Calu3 (cell line): ENCODE results near the gene GMPR2. TPM values are rescaled to one million over a fixed set of nuclear protein-coding genes. Genes with fewer than 3 reads are reported as not detected.

Source experiments
- BruUV-seq: library from RNA; stranded (reverse); fragments of 400-500 nt; replicated peaks from 2 replicates; lab custom pipeline; 2021; lab: Mats Ljungman, UMichigan
- CTCF ChIA-PET: fragments of 300-600 bp; sonication (Branson Sonifier 250); formaldehyde crosslinking; loops from one replicate; lab custom pipeline; 2022; ENCODE audit warnings: antibody characterized with exemption; lab: Charles Lee
- DNase-seq: peaks from one replicate; pipeline ENCODE4 v3.0.0; 2022
- H3K27ac Mint-ChIP-seq: one replicate; pipeline ENCODE4 v1.8.0; 2022; ENCODE audit warnings: mixed read lengths; ENCODE audit not compliant: unreplicated experiment
- H3K27me3 Mint-ChIP-seq: one replicate; pipeline ENCODE4 v1.8.0; 2022; ENCODE audit warnings: mixed read lengths; ENCODE audit not compliant: unreplicated experiment
- H3K36me3 Mint-ChIP-seq: one replicate; pipeline ENCODE4 v1.8.0; 2022; ENCODE audit warnings: mild to moderate bottlenecking, moderate library complexity, mixed read lengths; ENCODE audit not compliant: insufficient read depth, unreplicated experiment
- H3K4me1 Mint-ChIP-seq: one replicate; pipeline ENCODE4 v1.8.0; 2022; ENCODE audit warnings: mild to moderate bottlenecking, low read depth, mixed read lengths; ENCODE audit not compliant: unreplicated experiment
- H3K4me3 Mint-ChIP-seq: one replicate; pipeline ENCODE4 v1.8.0; 2022; ENCODE audit warnings: mild to moderate bottlenecking, low read depth, moderate library complexity, mixed read lengths; ENCODE audit not compliant: unreplicated experiment
- H3K9me3 Mint-ChIP-seq: one replicate; pipeline ENCODE4 v1.8.0; 2022; ENCODE audit warnings: low read depth, mixed read lengths; ENCODE audit not compliant: unreplicated experiment
- intact Hi-C: fragments of 100-400 bp; cut with micrococcal nuclease; formaldehyde crosslinking; loops from one replicate; pipeline ENCODE4 v1.10.0; 2022; ENCODE audit not compliant: unreplicated experiment
- total RNA-seq: library from RNA; stranded (reverse); gene quantifications from 2 replicates; pipeline ENCODE4 v1.2.3, GENCODE V29; 2022
- TF ChIP-seq, protein P1 (sequence below): fragments of 200-600 bp; IDR thresholded peaks from one replicate; pipeline ENCODE4 v1.8.0; 2022; ENCODE audit warnings: antibody characterized with exemption; ENCODE audit not compliant: unreplicated experiment

The GMPR2 gene
- total RNA-seq, 1 experiment from 2014 or later = 63.4 TPM

DNA sequence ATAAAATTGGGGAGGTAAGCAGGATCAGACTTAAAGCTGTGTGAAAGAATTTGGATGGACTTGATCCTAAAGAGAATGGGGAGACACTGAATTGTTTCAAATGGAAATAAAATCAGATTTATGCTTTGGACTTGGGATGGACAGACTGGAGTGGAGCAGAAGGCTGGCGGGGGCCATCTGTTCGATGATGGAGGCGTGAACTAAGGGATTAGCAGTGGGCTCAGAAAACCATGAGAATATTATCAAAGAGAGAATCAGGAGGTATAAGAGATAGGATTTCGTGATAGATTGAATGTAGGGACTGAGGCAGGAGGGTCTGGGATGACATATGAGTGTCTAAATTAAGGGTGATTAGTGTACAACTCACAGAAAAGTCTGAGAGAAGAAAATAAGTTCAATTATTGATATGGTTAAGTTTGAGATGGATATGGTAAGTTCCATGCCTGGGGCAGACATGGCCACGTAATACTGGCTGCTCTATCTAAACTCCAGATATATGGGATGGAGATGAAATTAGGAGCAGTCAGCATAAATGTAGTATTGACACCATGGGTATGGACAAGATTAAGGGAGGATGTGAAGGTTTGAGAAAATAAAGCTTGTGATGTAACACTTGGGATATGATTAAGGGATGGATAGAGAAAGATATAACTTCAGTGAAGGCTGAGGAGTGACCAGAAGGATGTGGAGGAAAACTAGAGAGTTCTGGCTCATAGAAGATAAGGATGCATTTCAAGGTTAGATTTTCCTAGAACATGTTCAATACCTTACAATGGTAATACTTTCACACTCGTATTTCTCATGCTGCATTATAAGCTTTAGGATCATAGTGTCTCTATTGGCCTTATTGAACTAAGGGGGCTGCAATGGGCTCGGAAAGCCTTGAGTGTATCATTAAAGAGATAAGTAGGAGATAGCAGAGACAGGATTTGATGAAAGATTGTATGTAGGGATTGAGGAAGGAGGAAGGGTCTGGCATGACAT, 28.3 kb upstream of the GMPR2 start:
- Mint-ChIP-seq H3K27me3 (no peaks in the 10 kb centered on the region), H3K4me3 (no peak overlapping the region), H3K9me3 (peaks cover 5% of the 10 kb centered on the region), H3K36me3 (peaks cover 66% of the 10 kb centered on the region), H3K27ac (no peak overlapping the region), H3K4me1 (no peaks in the 10 kb centered on the region)
- DNase-seq = no peak
- intact Hi-C loops = no loop called here
- TF ChIP-seq, protein P1, sequence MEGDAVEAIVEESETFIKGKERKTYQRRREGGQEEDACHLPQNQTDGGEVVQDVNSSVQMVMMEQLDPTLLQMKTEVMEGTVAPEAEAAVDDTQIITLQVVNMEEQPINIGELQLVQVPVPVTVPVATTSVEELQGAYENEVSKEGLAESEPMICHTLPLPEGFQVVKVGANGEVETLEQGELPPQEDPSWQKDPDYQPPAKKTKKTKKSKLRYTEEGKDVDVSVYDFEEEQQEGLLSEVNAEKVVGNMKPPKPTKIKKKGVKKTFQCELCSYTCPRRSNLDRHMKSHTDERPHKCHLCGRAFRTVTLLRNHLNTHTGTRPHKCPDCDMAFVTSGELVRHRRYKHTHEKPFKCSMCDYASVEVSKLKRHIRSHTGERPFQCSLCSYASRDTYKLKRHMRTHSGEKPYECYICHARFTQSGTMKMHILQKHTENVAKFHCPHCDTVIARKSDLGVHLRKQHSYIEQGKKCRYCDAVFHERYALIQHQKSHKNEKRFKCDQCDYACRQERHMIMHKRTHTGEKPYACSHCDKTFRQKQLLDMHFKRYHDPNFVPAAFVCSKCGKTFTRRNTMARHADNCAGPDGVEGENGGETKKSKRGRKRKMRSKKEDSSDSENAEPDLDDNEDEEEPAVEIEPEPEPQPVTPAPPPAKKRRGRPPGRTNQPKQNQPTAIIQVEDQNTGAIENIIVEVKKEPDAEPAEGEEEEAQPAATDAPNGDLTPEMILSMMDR = no peak
- CTCF ChIA-PET = no interaction called here
- BruUV-seq = no TSS peak

DNA sequence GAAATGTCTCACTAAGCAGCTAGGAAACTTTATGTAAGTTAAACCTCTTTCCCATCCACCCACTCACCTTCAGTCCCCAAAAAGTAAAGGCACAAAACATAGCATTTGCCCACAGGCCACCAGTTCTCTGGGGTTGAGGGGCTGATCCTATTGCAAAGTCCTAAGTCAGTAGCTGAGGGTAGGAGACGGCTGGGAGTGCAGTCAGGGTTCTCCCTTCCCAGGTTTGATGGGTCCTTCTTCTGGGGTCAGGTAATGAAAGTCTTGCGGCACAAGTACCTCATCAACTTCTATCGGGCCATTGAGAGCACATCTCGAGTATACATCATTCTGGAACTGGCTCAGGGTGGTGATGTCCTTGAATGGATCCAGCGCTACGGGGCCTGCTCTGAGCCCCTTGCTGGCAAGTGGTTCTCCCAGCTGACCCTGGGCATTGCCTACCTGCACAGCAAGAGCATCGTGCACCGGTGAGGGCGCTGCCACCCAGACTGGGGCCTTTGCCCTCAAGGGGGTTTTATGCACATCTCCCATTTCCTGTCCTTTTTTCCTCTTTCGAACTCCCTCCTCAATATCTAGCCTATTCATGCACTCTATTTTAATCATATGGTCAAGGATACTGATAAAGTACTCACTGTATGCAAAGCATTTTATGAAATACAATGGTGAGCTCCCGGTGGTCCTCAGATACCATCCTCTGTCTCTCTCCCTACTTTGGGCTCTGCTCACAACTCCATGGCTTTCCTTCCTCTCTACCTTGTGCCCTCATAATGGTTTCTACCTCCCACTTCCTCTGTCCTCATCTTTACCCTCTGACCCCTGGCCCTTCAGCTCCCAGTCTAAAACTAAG, 26.2 kb upstream of the GMPR2 start:
- no peak overlapping the region for H3K27ac Mint-ChIP-seq
- H3K4me3 Mint-ChIP-seq = no peak overlapping the region
- H3K27me3 Mint-ChIP-seq = no peaks in the 10 kb centered on the region
- H3K9me3 Mint-ChIP-seq = peaks cover 5% of the 10 kb centered on the region
- no TSS peak for BruUV-seq
- H3K4me1 Mint-ChIP-seq = no peaks in the 10 kb centered on the region
- peaks cover 63% of the 10 kb centered on the region for H3K36me3 Mint-ChIP-seq
- TF ChIP-seq, protein P1 = no peak
- intact Hi-C loops = no loop called here
- DNase-seq = no peak
- CTCF ChIA-PET = no interaction called here

DNA sequence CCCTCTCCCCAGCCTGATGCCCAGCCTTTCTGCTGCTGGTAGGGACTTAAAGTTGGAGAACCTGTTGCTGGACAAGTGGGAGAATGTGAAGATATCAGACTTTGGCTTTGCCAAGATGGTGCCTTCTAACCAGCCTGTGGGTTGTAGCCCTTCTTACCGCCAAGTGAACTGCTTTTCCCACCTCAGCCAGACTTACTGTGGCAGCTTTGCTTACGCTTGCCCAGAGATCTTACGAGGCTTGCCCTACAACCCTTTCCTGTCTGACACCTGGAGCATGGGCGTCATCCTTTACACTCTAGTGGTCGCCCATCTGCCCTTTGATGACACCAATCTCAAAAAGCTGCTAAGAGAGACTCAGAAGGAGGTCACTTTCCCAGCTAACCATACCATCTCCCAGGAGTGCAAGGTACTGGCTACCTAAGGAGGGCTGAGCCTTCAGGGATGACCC, 25.6 kb upstream of the GMPR2 start:
- no peaks in the 10 kb centered on the region for H3K4me1 Mint-ChIP-seq
- intact Hi-C loops = no loop called here
- H3K27ac Mint-ChIP-seq = no peak overlapping the region
- H3K9me3 Mint-ChIP-seq = peaks cover 5% of the 10 kb centered on the region
- peaks cover 62% of the 10 kb centered on the region for H3K36me3 Mint-ChIP-seq
- H3K27me3 Mint-ChIP-seq = no peaks in the 10 kb centered on the region
- no peak for DNase-seq
- CTCF ChIA-PET = no interaction called here
- H3K4me3 Mint-ChIP-seq = no peak overlapping the region
- no TSS peak for BruUV-seq
- TF ChIP-seq, protein P1 = no peak

DNA sequence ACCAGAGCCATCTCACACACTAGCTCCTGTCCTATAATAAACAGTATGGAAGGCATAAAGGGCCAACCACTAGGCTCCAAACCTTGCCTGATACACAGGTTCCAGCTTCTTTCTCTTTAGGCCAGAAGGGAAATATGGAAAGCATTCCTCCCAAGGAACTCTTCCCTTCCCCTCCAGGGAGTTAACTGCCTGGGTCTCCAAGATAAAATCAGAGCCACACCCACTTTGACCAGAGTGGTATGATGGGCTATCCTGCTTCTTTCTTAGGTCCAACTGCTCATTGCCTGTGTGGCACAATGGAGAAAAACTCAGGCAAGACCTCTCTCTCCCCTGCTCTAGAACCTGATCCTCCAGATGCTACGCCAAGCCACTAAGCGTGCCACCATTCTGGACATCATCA, 25.1 kb upstream of the GMPR2 start:
- peaks cover 5% of the 10 kb centered on the region for H3K9me3 Mint-ChIP-seq
- intact Hi-C loops = no loop called here

More for the DNA sequence above, 25.1 kb upstream of the GMPR2 start:
- no peak for DNase-seq
- Mint-ChIP-seq H3K4me3 (no peak overlapping the region), H3K27me3 (no peaks in the 10 kb centered on the region), H3K4me1 (no peaks in the 10 kb centered on the region), H3K27ac (no peak overlapping the region), H3K36me3 (peaks cover 66% of the 10 kb centered on the region)
- BruUV-seq = no TSS peak
- TF ChIP-seq, protein P1 = no peak
- CTCF ChIA-PET = no interaction called here
